Mesothelial cell of epicardium (in vitro differentiated cells): ENCODE measurements around the gene DPYD. TPM values are rescaled to one million over a fixed set of nuclear protein-coding genes. Genes with fewer than 3 reads are reported as not detected.

Experiments used
- DNase-seq, 2 experiments: peaks; one replicate each; pipeline ENCODE4 v3.0.0; 2021; ENCODE audit warnings: low spot score in 2 of 2; ENCODE audit not compliant: unreplicated experiment in 2 of 2
- H3K27ac Mint-ChIP-seq: 2 replicates; pipeline ENCODE4 v1.8.0; 2021; ENCODE audit warnings: mixed read lengths
- H3K27me3 Mint-ChIP-seq: 2 replicates; pipeline ENCODE4 v1.8.0; 2021; ENCODE audit warnings: low read depth, mixed read lengths
- H3K36me3 Mint-ChIP-seq: 2 replicates; pipeline ENCODE4 v1.8.0; 2021; ENCODE audit warnings: mixed read lengths
- H3K4me1 Mint-ChIP-seq: 2 replicates; pipeline ENCODE4 v1.8.0; 2021; ENCODE audit warnings: mixed read lengths
- H3K4me3 Mint-ChIP-seq: 2 replicates; pipeline ENCODE4 v1.8.0; 2021; ENCODE audit warnings: mild to moderate bottlenecking, moderate library complexity, mixed read lengths
- H3K9me3 Mint-ChIP-seq: 2 replicates; pipeline ENCODE4 v1.8.0; 2021; ENCODE audit warnings: mixed read lengths
- total RNA-seq: library from RNA; stranded (reverse); gene quantifications from 3 replicates; pipeline ENCODE4 v1.2.1, GENCODE V29; 2021
- TF ChIP-seq, protein P1 (sequence below): fragments of 200-600 bp; sonication (generic); IDR thresholded peaks from one replicate; pipeline ENCODE4 v1.5.0; 2021; ENCODE audit warnings: antibody characterized with exemption; ENCODE audit not compliant: unreplicated experiment

Gene DPYD
- total RNA-seq, 1 donor from 2014 or later = 13.3 TPM

DNA sequence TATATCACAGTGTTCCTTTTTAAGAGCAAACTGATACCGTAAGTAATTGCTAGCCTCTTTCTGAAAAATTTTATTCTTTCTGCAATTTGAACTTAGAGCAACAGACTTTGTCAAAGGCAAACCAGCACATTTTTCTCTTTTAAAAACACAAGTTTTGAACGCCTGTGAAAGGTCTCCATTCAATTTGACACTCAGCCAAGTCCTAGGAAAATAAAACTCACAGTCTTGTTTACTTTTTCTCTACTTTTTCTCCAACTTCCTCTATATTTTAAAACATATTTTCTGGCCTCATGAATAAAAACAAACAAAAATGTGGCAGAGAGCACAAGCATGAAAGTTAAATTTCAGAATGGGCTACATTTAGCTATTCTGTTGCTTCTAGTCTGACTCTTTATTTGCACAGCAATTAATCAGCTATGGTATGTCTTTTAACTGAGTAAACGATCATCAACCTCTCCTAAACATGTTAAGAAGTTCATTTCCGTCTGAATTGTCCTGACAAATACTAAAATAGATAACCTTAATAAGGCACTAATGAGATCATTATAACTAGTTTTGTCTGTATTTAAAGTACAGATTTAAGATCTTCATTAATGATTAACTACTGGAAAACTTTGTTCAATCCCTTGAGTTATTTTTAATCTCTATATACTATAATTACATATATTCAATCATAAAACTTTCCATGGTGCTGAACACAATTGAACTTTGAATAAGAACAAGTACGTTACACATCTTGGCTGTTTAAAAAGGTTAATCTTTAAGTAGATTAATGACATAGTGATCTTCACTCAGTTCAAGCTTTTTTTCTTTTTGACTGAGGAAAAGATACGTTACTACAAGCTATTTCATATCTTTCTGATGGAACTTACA lies 648.7 kb downstream of the DPYD start:
- no peak overlapping the region for H3K27ac Mint-ChIP-seq
- peaks cover 3% of the 10 kb centered on the region for H3K27me3 Mint-ChIP-seq
- TF ChIP-seq, protein P1, sequence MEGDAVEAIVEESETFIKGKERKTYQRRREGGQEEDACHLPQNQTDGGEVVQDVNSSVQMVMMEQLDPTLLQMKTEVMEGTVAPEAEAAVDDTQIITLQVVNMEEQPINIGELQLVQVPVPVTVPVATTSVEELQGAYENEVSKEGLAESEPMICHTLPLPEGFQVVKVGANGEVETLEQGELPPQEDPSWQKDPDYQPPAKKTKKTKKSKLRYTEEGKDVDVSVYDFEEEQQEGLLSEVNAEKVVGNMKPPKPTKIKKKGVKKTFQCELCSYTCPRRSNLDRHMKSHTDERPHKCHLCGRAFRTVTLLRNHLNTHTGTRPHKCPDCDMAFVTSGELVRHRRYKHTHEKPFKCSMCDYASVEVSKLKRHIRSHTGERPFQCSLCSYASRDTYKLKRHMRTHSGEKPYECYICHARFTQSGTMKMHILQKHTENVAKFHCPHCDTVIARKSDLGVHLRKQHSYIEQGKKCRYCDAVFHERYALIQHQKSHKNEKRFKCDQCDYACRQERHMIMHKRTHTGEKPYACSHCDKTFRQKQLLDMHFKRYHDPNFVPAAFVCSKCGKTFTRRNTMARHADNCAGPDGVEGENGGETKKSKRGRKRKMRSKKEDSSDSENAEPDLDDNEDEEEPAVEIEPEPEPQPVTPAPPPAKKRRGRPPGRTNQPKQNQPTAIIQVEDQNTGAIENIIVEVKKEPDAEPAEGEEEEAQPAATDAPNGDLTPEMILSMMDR = no peak
- H3K9me3 Mint-ChIP-seq = peaks cover 5% of the 10 kb centered on the region
- H3K4me1 Mint-ChIP-seq = peaks cover 13% of the 10 kb centered on the region
- DNase-seq = no peak
- H3K4me3 Mint-ChIP-seq = no peak overlapping the region
- peaks cover under 1% of the 10 kb centered on the region for H3K36me3 Mint-ChIP-seq

DNA sequence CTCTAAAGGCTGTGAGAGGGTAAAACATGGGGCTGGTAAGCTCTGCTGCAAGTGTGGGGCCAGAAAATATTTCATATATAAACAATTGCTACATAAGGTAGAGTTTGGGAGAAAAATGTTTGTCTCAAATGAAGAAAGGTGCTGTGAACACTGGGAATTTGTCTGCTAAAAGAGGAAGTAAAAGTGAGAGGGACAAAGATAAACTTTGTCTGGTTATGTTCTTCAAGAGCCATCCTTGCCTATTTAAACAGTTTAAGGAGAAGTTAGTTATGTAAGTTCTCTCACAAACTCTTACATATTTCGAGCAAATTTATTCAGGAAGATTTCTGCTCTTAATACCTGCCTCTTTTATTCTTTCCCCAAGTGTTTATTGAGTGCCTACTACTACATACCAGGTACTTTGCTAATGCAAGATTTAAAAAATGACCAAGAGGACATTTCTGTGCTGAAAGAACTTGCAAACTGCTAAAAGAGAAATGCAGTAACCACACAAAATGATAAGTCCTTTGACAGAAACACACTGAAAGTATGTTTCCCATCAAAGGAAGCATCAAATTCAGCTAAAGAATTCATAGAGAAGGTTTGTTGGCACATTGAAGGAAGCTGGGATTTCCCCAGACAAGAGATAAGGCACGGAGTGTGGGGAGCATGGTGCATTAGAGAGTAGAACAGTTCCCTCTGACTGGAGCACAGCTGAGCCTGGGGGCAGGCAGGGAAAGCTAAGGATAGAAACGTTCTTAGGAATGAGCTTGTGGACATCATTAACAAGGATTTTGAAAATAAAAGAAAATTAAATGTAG lies 650.1 kb downstream of the DPYD start:
- H3K4me3 Mint-ChIP-seq = no peak overlapping the region
- TF ChIP-seq, protein P1 = no peak
- H3K36me3 Mint-ChIP-seq = peaks cover 2% of the 10 kb centered on the region
- no peaks in the 10 kb centered on the region for H3K9me3 Mint-ChIP-seq
- no peak for DNase-seq
- H3K27ac Mint-ChIP-seq = no peak overlapping the region
- peaks cover 3% of the 10 kb centered on the region for H3K27me3 Mint-ChIP-seq
- H3K4me1 Mint-ChIP-seq = peaks cover 13% of the 10 kb centered on the region

DNA sequence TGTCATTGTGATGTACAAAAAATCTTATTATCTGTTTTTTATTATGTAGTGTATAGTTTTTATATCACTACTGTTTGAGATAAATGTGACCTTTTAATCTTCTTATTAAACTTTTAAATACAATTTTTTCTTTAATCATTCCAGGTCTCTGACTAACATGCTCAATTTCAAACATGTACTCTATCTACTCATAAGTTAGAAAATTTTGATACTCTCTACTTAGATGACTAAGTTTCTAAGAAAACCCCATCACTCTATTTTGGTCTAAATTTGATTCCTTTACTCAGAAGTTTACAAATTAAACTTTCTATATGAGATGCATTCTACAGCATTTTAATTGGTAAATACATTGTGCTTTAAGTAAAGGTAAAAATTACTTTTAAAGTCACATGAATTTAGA lies 655.2 kb downstream of the DPYD start:
- Mint-ChIP-seq H3K9me3 (no peaks in the 10 kb centered on the region), H3K4me3 (no peak overlapping the region)

DNA sequence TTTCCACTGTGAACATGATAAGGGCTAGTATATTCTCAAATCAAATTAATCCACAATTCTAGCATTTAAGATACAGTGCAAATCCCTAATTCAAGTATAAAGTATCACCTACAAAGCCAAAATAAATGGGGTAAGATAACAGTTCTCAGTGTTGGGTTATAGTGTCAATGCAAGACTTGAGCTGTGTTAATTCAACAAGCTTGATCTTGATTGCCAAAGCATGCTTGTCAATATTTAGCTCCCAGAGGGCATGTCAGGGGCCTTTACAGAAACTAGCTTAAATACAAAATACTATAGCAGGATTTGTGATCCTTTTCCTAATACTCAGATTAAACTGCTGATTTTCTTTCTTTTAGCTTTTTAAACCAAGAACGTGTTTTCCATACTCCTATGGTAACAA lies 658.0 kb downstream of the DPYD start:
- no peak for DNase-seq
- TF ChIP-seq, protein P1 = no peak
- Mint-ChIP-seq H3K9me3 (no peaks in the 10 kb centered on the region), H3K4me3 (no peak overlapping the region), H3K4me1 (no peaks in the 10 kb centered on the region), H3K27me3 (peaks cover 4% of the 10 kb centered on the region), H3K27ac (no peak overlapping the region), H3K36me3 (peaks cover 2% of the 10 kb centered on the region)

More for the DNA sequence above, 655.2 kb downstream of the DPYD start:
- Mint-ChIP-seq H3K36me3 (peaks cover 2% of the 10 kb centered on the region), H3K27me3 (peaks cover 7% of the 10 kb centered on the region), H3K27ac (no peak overlapping the region), H3K4me1 (no peaks in the 10 kb centered on the region)
- DNase-seq = no peak
- TF ChIP-seq, protein P1 = no peak

DNA sequence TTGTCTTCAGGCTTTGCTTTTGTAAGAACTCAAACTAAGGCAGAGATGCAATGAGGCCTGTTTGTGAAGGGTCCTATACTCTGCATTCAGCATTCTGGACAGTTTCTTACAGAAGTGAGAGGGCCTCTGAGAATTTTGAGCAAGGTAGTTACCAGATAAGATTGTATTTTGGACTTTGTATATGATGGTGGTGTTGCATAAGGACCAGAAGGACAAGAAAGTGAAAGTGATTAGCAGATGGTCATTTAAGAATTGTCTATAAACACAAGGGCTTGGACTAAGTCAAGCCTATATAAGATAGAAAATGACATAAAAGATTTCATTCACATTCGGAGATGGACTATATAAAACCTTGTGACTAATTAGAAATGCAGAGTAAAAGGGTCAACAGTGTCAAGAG lies 662.2 kb downstream of the DPYD start:
- DNase-seq = no peak
- Mint-ChIP-seq H3K27ac (no peak overlapping the region), H3K9me3 (no peaks in the 10 kb centered on the region), H3K4me3 (no peak overlapping the region), H3K27me3 (peaks cover 6% of the 10 kb centered on the region), H3K4me1 (no peaks in the 10 kb centered on the region), H3K36me3 (no peaks in the 10 kb centered on the region)
- TF ChIP-seq, protein P1 = no peak
